GM12878 (cell line): ENCODE results near the gene SLC25A27.

Source experiments
- CHD4 ChIP-seq: fragments of 200-600 bp; sonication (generic); IDR thresholded peaks from 2 replicates; pipeline ENCODE4 v1.6.1; 2016; ENCODE audit warnings: mild to moderate bottlenecking
- HDAC6 ChIP-seq: fragments of 200-600 bp; sonication (generic); IDR thresholded peaks from one replicate; pipeline ENCODE4 v1.8.0; 2017; ENCODE audit warnings: antibody characterized with exemption; ENCODE audit not compliant: unreplicated experiment
- MXI1 ChIP-seq: fragments of 150-350 bp; IDR thresholded peaks from 2 replicates; pipeline ENCODE4 v1.6.1; 2011; ENCODE audit warnings: low read depth, mild to moderate bottlenecking, inconsistent platforms, low read length, improper control_type of control experiment
- POLR2AphosphoS5 ChIP-seq: IDR thresholded peaks from 2 replicates; pipeline ENCODE4 v1.6.1; 2011; ENCODE audit warnings: mild to moderate bottlenecking, low read length, inconsistent platforms
- SRF ChIP-seq, 2 experiments: IDR thresholded peaks; 2 replicates each; pipeline ENCODE4 v1.6.1; 2011; ENCODE audit warnings: low read depth in 2 of 2, low read length in 2 of 2, mild to moderate bottlenecking in 1 of 2, moderate library complexity in 1 of 2

GRCh38 chr6:46699970-46700369, 47.2 kb downstream of the SLC25A27 start:
- no peak for TF ChIP-seq MXI1
- no peak for TF ChIP-seq CHD4
- no peak for TF ChIP-seq POLR2AphosphoS5
- no peak for TF ChIP-seq HDAC6
- no peak for TF ChIP-seq SRF (IDR thresholded peaks at IDR 0.05; ENCODE audit: low read depth in 2 of 2, low read length in 2 of 2)
